ENCODE results near the gene PLCH1.

DNA sequence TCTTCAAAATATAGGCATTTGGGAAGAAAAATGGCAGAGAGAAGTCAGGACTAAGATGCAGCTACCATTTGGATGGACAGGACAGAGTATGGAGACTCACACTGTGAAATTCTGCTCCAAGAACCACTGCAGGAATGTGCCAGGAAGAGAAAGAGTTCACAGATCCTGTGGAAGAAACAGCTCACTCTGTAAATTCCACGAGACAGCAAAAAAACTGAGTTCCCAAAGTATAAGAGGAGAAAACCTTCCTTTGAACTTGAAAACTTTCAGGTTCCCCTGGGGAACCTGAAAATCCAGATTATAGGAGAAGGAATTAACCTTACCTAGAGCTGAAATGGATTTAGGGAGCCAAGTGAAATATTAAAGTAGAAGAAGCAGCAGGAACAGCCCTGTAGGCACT is 137.1 kb downstream of the PLCH1 start:
- TF ChIP-seq CTCF (conservative IDR thresholded peaks at IDR 0.05) (no peak), ZFX (IDR thresholded peaks at IDR 0.05) (no peak)

All from C4-2B (cell line).